ENCODE results near the gene ANK3.

The ANK3 gene

DNA sequence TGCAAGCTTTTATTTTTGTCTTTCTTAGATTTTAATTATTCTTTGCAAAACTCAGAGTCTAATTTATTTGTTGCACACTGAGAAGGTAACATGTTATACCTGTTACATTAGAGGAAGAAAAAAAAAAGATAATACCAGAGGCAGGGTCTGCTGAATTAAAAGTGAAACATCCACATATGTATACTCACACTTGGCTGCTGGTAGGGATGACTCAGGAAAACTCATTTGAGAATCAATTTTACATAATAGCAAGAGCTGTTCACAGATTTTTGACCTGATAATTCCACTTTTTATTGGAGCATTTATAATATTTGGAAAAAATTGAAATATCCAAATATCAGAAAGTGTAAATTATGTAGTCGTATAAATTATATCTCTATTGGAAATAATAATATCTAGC lies 405.3 kb downstream of the ANK3 start:
- TF ChIP-seq, protein P1, sequence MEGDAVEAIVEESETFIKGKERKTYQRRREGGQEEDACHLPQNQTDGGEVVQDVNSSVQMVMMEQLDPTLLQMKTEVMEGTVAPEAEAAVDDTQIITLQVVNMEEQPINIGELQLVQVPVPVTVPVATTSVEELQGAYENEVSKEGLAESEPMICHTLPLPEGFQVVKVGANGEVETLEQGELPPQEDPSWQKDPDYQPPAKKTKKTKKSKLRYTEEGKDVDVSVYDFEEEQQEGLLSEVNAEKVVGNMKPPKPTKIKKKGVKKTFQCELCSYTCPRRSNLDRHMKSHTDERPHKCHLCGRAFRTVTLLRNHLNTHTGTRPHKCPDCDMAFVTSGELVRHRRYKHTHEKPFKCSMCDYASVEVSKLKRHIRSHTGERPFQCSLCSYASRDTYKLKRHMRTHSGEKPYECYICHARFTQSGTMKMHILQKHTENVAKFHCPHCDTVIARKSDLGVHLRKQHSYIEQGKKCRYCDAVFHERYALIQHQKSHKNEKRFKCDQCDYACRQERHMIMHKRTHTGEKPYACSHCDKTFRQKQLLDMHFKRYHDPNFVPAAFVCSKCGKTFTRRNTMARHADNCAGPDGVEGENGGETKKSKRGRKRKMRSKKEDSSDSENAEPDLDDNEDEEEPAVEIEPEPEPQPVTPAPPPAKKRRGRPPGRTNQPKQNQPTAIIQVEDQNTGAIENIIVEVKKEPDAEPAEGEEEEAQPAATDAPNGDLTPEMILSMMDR (IDR thresholded peaks at IDR 0.05; ENCODE audit: extremely low read depth, insufficient read depth, missing control alignments): no peak
- in situ Hi-C loops (cut with MboI; ENCODE audit: low pct_unique_long_range_greater_than_20kb, low sequenced_read_pairs, unreplicated experiment): no loop called here
- DNase-seq (ENCODE audit: low spot score): no peak

DNA sequence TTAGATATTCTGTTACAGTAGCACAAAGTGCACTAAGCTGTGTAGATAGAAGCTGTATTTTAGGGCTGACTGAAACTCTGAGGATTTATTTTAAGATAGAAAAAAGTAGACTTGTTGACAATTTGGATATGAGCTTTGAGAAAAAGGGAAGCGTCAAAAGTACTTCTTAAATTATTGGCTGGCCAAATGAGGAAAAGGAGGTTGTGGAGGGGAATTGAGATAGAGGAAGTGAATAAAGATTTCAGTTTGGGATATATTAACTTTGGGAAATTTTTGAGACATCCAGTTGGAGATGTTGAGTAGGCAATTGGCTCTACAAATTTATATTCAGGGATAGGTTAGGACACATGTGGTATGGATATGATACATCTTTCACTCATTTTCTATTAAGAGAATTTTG lies 409.3 kb downstream of the ANK3 start:
- DNase-seq (ENCODE audit: low spot score): no peak
- in situ Hi-C loops (cut with MboI; ENCODE audit: low pct_unique_long_range_greater_than_20kb, low sequenced_read_pairs, unreplicated experiment): no loop called here
- TF ChIP-seq, protein P1 (IDR thresholded peaks at IDR 0.05; ENCODE audit: extremely low read depth, insufficient read depth, missing control alignments): no peak

DNA sequence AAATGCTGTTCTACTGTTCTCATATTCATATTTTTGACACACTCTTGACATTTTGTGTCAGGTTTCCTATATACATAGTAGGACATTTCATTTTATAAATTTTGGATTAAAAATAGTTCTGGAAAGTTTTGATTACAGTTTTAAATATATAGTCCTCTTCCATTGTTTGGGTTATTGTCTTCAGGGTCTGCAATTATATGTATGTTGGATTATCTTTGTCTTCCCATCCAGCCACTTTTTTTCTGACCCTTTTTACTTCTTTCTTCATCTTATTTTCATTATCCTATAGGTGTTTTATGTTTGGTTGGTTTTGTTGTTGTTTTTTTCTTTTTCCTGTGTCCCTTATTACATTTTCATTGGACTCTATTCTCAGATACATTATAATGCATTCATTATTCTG lies 412.2 kb downstream of the ANK3 start:
- in situ Hi-C loops (cut with MboI; ENCODE audit: low pct_unique_long_range_greater_than_20kb, low sequenced_read_pairs, unreplicated experiment): no loop called here
- DNase-seq (ENCODE audit: low spot score): no peak
- TF ChIP-seq, protein P1 (IDR thresholded peaks at IDR 0.05; ENCODE audit: extremely low read depth, insufficient read depth, missing control alignments): no peak

DNA sequence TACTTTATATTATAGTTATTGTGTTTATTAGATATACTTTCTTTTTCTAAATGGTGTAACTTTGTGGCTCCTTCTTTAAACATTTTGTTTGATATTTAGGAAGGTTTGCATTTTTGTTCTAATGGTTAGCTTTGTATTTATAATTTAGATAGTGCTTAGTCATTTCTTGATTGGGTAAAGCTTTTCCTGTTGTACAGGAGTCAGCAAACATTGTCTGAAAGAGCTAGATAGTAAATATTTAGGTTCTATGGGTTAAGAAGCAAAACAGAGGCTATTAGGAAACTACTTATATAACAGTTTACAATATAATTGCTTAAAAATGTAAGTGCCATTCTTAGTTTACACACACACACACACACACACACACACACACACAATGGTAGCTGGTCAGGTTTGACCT lies 412.8 kb downstream of the ANK3 start:
- in situ Hi-C loops (cut with MboI; ENCODE audit: low pct_unique_long_range_greater_than_20kb, low sequenced_read_pairs, unreplicated experiment): no loop called here
- DNase-seq (ENCODE audit: low spot score): no peak
- TF ChIP-seq, protein P1 (IDR thresholded peaks at IDR 0.05; ENCODE audit: extremely low read depth, insufficient read depth, missing control alignments): no peak

Measured in GM13977 (cell line).